Left renal cortex interstitium (tissue), 4 donors: Measurements from ENCODE around the gene ZNF335. TPM values are rescaled to one million over a fixed set of nuclear protein-coding genes. Genes with fewer than 3 reads are reported as not detected.

Source experiments
- polyA plus RNA-seq, 4 donors: library from polyadenylated mRNA; unstranded; fragments of 120-200 nt; gene quantifications; one replicate each; pipeline ENCODE4 v1.2.1, GENCODE V29; 2013; ENCODE audit not compliant: insufficient read length in 4 of 4

Gene ZNF335
- polyA plus RNA-seq, 4 donors: 10.7 to 21.1 (median 14.2) TPM

Other genes starting within 250 kb of the ZNF335 start
- not detected for gene SPINT4, start 249.9 kb downstream of the ZNF335 start, polyA plus RNA-seq
- 1 to 10 TPM; 1.0 to 2.2 (median 1.7) TPM for gene WFDC3, start 180.3 kb downstream of the ZNF335 start, polyA plus RNA-seq
- 10 to 100 TPM; 34.9 to 46.2 (median 39.1) TPM for gene DNTTIP1, start 180.2 kb downstream of the ZNF335 start, polyA plus RNA-seq
- 10 to 100 TPM; 56.3 to 76.9 (median 67.4) TPM for gene UBE2C, start 159.6 kb downstream of the ZNF335 start, polyA plus RNA-seq
- gene TNNC2, start 144.9 kb downstream of the ZNF335 start, polyA plus RNA-seq: 1 to 10 TPM in 2 of 4 donors, under 1 TPM in 2; 0.32 to 1.4 (median 0.98) TPM
- 10 to 100 TPM; 11.3 to 22.4 (median 17.5) TPM for gene SNX21, start 138.4 kb downstream of the ZNF335 start, polyA plus RNA-seq
- 10 to 100 TPM; 20.9 to 32.3 (median 26.7) TPM for gene ACOT8, start 114.8 kb downstream of the ZNF335 start, polyA plus RNA-seq
- 1 to 10 TPM; 5.4 to 5.7 (median 5.6) TPM for gene ZSWIM3, start 114.6 kb downstream of the ZNF335 start, polyA plus RNA-seq
- gene ZSWIM1, start 91.0 kb downstream of the ZNF335 start, polyA plus RNA-seq: 10 to 100 TPM; 13.3 to 18.5 (median 15.7) TPM
- gene SPATA25, start 84.6 kb downstream of the ZNF335 start, polyA plus RNA-seq: 1 to 10 TPM; 2.6 to 7.4 (median 4.8) TPM
- 10 to 100 TPM in 2 of 4 donors, 1 to 10 TPM in 2; 4.2 to 11.2 (median 9.3) TPM for gene NEURL2, start 81.0 kb downstream of the ZNF335 start, polyA plus RNA-seq
- 100 to 1,000 TPM; 112 to 176 (median 131) TPM for gene CTSA, start 80.9 kb downstream of the ZNF335 start, polyA plus RNA-seq
- gene PLTP, start 60.0 kb downstream of the ZNF335 start, polyA plus RNA-seq: 100 to 1,000 TPM; 122 to 170 (median 131) TPM
- gene PCIF1, start 37.5 kb downstream of the ZNF335 start, polyA plus RNA-seq: 10 to 100 TPM; 43.3 to 57.8 (median 50.8) TPM
- under 1 TPM; 0.35 to 0.68 (median 0.43) TPM for gene MMP9, start 36.7 kb upstream of the ZNF335 start, polyA plus RNA-seq
- 1 to 10 TPM; 1.5 to 3.2 (median 1.7) TPM for gene SLC12A5, start 57.0 kb upstream of the ZNF335 start, polyA plus RNA-seq
- gene NCOA5, start 117.8 kb upstream of the ZNF335 start, polyA plus RNA-seq: 10 to 100 TPM; 53.7 to 62.9 (median 57.5) TPM
- gene CD40, start 146.1 kb upstream of the ZNF335 start, polyA plus RNA-seq: 1 to 10 TPM; 4.4 to 6.6 (median 6.0) TPM